Glutamatergic neuron (in vitro differentiated cells): ENCODE measurements around the gene MAPK8. TPM values are rescaled to one million over a fixed set of nuclear protein-coding genes. Genes with fewer than 3 reads are reported as not detected.

Experiments used
- DNase-seq: peaks from one replicate; pipeline ENCODE4 v3.0.0; 2022
- H3K27ac Mint-ChIP-seq: one replicate; pipeline ENCODE4 v1.8.0; 2020; ENCODE audit warnings: mild to moderate bottlenecking, mixed read lengths, inconsistent platforms; ENCODE audit not compliant: unreplicated experiment
- H3K27me3 Mint-ChIP-seq: one replicate; pipeline ENCODE4 v1.8.0; 2020; ENCODE audit warnings: mild to moderate bottlenecking, moderate library complexity, mixed read lengths, inconsistent platforms; ENCODE audit not compliant: unreplicated experiment
- H3K36me3 Mint-ChIP-seq: one replicate; pipeline ENCODE4 v1.8.0; 2020; ENCODE audit warnings: mild to moderate bottlenecking, mixed read lengths, inconsistent platforms; ENCODE audit not compliant: unreplicated experiment
- H3K4me1 Mint-ChIP-seq: one replicate; pipeline ENCODE4 v1.8.0; 2020; ENCODE audit warnings: mild to moderate bottlenecking, low read depth, mixed read lengths, inconsistent platforms; ENCODE audit not compliant: unreplicated experiment
- H3K4me3 Mint-ChIP-seq: one replicate; pipeline ENCODE4 v1.8.0; 2020; ENCODE audit warnings: mild to moderate bottlenecking, mixed read lengths, inconsistent platforms; ENCODE audit not compliant: unreplicated experiment
- H3K9me3 Mint-ChIP-seq: one replicate; pipeline ENCODE4 v1.8.0; 2020; ENCODE audit warnings: mild to moderate bottlenecking, moderate library complexity, mixed read lengths, inconsistent platforms; ENCODE audit not compliant: unreplicated experiment
- total RNA-seq: library from RNA; stranded (reverse); fragmentation: NEBNext Ultra II Directional; extraction: Animal tissue kit (Norgen Biotek cat#: 25700); gene quantifications from one replicate; pipeline ENCODE4 v1.2.1, GENCODE V29; 2021; ENCODE audit not compliant: unreplicated experiment
- TF ChIP-seq, protein P1 (sequence below): fragments of 200-600 bp; sonication (generic); IDR thresholded peaks from one replicate; pipeline ENCODE4 v1.5.0; 2021; ENCODE audit not compliant: partially characterized antibody, unreplicated experiment

The MAPK8 gene
- total RNA-seq, 1 donor from 2014 or later, result 317 TPM

DNA sequence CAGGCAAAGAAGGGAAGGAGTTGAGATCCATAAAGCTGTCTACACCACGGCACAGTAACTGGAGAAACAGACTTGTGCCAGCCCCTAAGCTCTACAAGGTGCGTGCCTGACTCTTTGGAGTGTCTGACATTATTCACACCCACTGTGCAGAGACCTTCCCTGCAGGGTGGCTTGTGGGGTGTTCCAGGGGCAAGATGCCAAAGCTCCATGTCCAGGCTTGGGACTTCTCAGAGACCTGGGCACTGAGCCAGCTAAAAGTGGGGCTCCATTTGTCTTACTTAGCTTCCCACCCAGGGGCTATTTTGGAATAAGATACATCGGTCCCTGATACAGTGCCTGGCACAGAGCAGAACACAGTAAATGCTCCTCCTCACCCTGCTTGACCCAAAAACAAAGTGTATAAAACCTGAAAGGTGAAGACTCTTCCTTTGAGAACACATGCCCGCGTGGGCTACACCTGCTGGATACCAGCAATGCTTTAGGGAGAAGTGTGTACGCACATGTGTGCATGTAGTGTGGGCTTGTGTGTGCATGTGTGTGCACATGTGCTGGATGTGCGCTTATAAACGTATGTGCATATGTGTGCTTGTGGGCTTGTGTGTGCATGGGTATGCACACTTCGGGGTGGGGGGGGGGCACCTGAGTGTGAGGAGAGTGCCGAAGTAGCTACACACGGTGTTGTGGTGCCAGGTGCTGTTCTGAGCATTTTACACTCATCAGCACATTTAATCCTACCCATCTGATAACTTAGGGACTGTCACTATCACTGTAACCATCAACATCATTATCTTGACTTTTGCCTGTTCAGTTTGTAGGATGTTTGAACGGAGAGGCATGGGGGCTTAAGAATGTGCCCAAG is 155.4 kb downstream of the MAPK8 start:
- H3K4me3 Mint-ChIP-seq, result no peak overlapping the region
- no peaks in the 10 kb centered on the region for H3K4me1 Mint-ChIP-seq
- peaks cover 5% of the 10 kb centered on the region for H3K36me3 Mint-ChIP-seq
- no peak for DNase-seq
- TF ChIP-seq, protein P1, sequence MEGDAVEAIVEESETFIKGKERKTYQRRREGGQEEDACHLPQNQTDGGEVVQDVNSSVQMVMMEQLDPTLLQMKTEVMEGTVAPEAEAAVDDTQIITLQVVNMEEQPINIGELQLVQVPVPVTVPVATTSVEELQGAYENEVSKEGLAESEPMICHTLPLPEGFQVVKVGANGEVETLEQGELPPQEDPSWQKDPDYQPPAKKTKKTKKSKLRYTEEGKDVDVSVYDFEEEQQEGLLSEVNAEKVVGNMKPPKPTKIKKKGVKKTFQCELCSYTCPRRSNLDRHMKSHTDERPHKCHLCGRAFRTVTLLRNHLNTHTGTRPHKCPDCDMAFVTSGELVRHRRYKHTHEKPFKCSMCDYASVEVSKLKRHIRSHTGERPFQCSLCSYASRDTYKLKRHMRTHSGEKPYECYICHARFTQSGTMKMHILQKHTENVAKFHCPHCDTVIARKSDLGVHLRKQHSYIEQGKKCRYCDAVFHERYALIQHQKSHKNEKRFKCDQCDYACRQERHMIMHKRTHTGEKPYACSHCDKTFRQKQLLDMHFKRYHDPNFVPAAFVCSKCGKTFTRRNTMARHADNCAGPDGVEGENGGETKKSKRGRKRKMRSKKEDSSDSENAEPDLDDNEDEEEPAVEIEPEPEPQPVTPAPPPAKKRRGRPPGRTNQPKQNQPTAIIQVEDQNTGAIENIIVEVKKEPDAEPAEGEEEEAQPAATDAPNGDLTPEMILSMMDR, result no peak
- no peak overlapping the region for H3K27ac Mint-ChIP-seq
- peaks cover 1% of the 10 kb centered on the region for H3K9me3 Mint-ChIP-seq
- H3K27me3 Mint-ChIP-seq, result peaks cover 5% of the 10 kb centered on the region

DNA sequence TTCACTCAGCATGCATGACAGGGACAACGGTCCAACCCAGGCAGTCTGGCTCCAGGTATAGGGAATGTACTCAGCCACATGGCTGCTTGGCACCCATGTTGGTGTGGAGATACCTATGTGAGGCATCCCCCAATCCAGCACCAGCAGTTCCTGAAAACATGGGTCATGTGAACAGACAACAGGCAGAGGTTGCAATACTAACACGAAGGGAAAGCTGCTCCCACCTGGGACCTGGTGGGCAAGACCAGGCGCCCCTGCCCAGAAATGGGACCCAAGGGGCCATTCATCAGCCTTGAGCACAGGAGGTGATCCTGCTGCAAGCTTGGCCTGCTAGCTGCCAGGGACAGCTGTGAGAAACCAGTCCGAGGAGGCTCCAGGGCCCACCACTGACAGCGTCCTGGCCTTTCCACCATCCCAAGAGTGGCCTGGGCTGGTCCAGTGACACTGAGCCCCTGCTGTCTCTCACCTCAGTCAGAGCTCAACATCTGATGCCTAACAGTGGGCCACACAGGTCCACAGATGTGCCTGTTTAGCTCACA is 156.1 kb downstream of the MAPK8 start:
- peaks cover 5% of the 10 kb centered on the region for H3K27me3 Mint-ChIP-seq

DNA sequence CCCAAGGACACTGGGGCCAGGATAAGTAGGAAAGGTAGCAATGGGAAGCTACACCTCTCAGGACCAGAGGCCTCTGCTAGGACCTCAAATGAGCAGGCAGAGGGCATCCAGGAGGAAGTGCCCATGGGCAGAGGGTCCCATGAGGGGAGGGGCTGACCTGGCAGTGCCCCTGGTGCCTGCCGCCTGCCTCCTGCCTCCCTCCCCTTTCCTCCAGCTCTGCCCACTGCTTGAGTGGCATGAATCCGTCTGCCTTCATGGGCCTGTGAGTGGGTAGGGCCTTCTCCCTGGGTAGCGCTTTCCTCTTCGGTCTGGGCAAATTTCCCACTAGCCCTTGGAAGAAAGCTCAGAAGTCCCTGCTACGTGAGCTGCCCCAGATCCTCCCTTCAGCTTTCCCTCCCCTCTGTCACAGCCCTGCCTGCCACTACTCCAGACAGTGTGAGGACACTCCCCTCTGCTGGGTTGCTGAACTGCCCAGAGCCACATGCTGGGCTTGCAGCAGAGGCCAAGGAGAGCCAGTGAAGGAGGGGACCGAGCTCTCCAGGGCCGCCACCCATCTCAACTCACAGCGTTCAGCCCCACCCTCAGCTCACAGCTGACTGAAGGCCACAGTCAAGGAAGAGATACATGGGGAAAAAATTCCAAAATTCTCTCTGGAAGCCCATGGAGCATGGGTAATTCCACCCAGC is 157.0 kb downstream of the MAPK8 start:
- DNase-seq, result no peak
- H3K27ac Mint-ChIP-seq, result no peak overlapping the region
- H3K4me1 Mint-ChIP-seq, result no peaks in the 10 kb centered on the region

More for the DNA sequence above, 156.1 kb downstream of the MAPK8 start:
- Mint-ChIP-seq H3K9me3 (peaks cover 1% of the 10 kb centered on the region), H3K27ac (no peak overlapping the region), H3K4me3 (no peak overlapping the region), H3K36me3 (peaks cover 5% of the 10 kb centered on the region), H3K4me1 (no peaks in the 10 kb centered on the region)
- TF ChIP-seq, protein P1, result no peak
- no peak for DNase-seq

DNA sequence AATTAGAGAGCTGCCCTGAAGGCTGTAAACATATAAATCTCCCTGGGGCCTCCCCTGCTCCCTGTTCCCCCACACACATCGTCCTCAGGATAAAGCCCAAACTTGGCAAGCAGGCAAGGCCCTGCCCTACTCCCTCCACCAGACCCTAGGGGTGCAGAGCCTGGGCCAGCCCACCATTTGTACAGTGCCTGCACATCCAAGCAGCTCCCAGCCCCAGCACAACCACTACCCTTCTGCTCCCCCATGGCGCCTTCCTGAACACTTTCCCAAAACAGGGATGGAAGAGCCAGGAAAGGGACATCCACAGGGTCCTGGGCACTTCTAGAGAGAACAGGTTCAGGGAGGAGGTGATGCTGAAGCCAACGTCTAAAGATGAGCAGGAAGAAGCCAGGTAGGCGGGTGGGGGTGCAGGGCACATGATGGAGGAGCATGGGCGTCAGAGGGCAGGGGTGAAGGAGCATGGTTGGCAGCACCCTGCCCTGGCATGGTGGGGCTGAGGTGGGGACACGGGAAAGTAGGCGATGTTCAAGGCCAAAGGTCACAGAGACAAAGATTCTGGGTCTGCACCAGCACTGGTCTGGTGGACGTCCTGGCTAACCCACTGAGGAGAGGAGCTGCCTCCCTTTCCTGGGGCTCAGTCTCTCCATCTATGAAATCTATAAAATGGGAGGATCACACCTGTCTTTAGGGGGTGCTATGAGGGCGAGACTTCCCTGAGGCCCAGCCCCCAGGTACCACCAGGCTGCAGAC is 157.8 kb downstream of the MAPK8 start:
- no peaks in the 10 kb centered on the region for H3K4me1 Mint-ChIP-seq
- peaks cover 1% of the 10 kb centered on the region for H3K9me3 Mint-ChIP-seq
- TF ChIP-seq, protein P1, result no peak
- no peak for DNase-seq
- peaks cover 5% of the 10 kb centered on the region for H3K36me3 Mint-ChIP-seq
- peak overlapping the region; percentile 34 for H3K4me3 Mint-ChIP-seq
- no peak overlapping the region for H3K27ac Mint-ChIP-seq
- H3K27me3 Mint-ChIP-seq, result peaks cover 5% of the 10 kb centered on the region

More for the DNA sequence above, 157.0 kb downstream of the MAPK8 start:
- TF ChIP-seq, protein P1, result no peak
- Mint-ChIP-seq H3K36me3 (peaks cover 5% of the 10 kb centered on the region), H3K4me3 (no peak overlapping the region), H3K27me3 (peaks cover 5% of the 10 kb centered on the region), H3K9me3 (peaks cover 1% of the 10 kb centered on the region)
